GM21737 (cell line): Measurements from ENCODE around the gene ERICH3.

ENCODE experiments used
- ATAC-seq: cut with Tn5 transposase; IDR thresholded peaks from one replicate; pipeline ENCODE4 v1.9.1; 2021; ENCODE audit warnings: mild to moderate bottlenecking, moderate library complexity; ENCODE audit not compliant: unreplicated experiment

Gene ERICH3

GRCh38 chr1:74591949-74592348, 81.6 kb downstream of the ERICH3 start:
- no peak for ATAC-seq

DNA sequence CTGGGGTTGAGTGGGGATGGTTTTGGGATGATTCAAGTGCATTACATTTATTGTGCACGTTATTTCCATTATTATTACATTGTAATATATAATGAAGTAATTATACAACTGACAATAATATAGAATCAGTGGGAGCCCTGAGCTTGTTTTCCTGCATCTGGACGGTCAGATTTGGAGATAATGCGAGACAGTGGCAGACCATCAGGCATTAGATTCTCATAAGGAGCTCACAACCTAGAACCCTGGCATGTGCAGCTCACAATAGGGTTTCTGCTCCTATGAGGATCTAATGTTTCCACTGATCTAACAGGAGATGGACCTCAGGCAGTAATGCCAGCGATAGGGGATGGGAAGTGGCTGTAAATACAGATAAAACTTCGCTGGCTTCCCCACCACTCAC, 83.3 kb downstream of the ERICH3 start:
- ATAC-seq: no peak

DNA sequence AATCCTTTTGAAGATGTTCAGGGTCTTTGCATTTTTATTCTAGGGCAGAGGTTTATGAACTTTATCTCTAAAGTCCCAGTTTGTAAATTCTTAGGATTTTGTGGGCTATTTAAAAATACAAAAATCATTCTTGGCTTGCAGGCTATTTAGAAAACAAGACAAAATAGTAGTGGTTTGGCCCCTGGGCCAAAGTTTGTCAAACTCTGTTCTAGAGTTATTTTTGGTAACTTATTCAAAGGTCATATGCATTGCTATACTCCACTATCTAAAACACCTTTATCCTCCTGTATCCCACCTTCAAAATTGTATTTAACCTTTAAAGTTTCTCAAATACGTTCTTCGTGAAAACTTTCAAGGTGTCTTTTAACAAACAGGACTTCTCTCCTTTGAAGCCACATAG, 85.7 kb downstream of the ERICH3 start:
- no peak for ATAC-seq

- no peak for ATAC-seq
These were observed 87.2 kb downstream of the ERICH3 start for GRCh38 chr1:74586253-74586897.

GRCh38 chr1:74584185-74584584, 89.4 kb downstream of the ERICH3 start:
- ATAC-seq: no peak

DNA sequence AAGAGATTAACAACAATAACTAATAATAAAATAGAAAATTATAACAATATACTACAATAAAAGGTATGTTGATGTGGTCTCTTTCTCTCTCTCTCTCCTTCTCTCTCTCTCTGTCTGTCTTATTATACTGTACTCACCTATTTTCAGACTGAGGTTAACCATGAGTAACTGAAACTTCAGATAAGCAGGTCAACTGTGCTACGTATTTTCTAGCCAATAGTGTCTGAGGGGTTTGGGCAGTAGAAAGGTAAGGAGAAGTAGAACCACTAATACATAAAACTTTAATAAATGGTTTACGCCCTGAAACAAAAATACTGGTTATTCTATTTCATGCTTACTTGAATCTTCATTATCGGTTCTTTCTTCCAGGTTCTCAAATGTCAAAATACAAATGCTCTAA, 90.2 kb downstream of the ERICH3 start:
- ATAC-seq: no peak

GRCh38 chr1:74579425-74579824, 94.2 kb downstream of the ERICH3 start:
- ATAC-seq: peak; percentile 98

- ATAC-seq: no peak
These were observed 95.5 kb downstream of the ERICH3 start for GRCh38 chr1:74578101-74578500.

- no peak for ATAC-seq
These were observed 101.7 kb downstream of the ERICH3 start for GRCh38 chr1:74571891-74572290.

- no peak for ATAC-seq
These were observed 102.1 kb downstream of the ERICH3 start for GRCh38 chr1:74571493-74571800.

DNA sequence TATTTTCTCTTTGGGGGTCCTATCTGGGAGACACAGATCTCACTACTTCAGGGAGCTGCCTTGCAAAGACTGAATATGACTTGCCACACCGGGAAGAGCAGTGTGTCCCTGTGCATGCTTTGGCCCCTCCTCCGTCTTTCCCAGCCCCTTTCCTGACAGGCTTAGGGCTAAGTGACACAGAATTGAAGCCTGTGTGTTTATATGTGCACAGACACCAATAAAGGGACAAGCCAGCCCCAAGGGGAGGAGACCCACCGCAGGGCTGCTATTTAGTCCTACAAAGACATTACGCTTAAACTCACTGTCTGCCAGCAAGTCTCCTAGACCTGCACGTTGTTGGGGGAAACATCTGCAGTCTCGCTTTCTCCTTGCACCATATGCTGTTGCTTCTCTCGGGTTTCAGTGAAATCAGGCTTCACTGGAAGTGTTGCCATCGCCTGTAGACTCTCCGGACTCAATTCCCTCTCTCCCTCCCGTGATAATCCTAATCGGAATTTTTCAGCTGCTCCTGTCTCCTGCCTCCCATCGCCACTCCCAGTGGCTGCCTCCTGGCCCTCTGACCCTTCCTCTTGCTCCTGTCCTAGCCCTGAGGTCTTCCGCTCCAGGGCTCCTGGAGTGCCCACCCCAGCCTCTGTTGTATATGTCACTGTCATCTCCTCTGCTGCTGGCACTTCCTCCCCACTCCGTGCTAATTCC, 102.6 kb downstream of the ERICH3 start:
- no peak for ATAC-seq

DNA sequence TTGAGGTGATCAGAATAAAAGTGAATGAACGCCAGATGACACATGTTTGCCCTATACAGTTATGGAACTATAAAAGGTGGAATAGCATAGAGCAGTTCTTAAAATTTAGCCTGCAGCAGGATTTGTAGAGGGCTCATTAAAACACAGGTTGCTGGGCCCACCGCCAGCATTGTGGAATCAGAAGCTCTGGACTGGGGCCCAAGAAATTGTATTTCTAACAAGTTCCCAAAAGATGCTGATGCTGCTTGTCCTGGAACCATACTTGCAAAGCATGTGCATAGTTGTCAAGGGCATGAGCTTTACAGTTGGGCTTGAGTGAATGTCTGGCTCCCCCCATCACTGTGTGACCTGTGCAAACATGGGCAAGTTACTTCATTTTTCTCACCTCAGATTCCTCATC, 123.7 kb downstream of the ERICH3 start:
- ATAC-seq: no peak

- ATAC-seq: no peak
These were observed 124.4 kb downstream of the ERICH3 start for GRCh38 chr1:74548961-74549750.

- ATAC-seq: no peak
These were observed 127.8 kb downstream of the ERICH3 start for GRCh38 chr1:74545821-74546220.

DNA sequence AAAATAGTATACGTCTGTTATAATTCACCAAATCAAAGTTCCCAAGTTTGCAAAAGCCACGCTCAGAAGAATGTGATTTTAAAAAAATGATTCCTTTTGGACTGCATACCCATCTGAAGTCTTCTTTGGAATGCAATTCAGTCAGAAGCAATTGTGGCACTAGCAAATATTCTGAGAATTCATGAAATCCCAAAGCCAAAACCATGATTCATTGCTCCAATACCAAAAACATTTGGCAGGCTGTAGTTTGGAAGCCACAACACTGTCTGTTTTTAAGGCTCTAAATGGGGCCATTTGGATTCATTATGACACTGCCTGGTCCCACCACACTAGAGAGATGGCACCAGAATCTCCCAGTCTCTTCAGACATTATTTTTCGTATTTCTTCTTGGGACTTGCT, 139.4 kb downstream of the ERICH3 start:
- no peak for ATAC-seq

- no peak for ATAC-seq
These were observed 141.8 kb downstream of the ERICH3 start for GRCh38 chr1:74531796-74532195.

DNA sequence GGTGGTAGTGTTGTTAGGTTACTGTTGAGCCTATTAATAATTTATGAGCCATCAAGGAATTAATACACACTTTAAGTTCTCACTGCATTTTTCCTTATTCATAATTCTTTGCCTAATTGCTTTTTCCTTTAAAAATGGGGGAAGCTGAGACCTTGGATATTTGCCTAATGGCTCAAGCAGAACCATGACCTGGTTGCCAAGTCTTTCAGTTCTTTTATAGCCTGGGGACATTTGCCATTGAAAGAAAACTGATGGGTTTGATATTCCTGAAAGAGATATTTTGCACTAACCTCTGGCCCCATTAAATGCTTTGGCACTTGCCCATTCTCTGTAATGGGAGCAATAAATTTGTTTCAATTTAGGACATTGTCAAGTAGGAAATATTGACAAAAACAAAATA, 142.7 kb downstream of the ERICH3 start:
- no peak for ATAC-seq

DNA sequence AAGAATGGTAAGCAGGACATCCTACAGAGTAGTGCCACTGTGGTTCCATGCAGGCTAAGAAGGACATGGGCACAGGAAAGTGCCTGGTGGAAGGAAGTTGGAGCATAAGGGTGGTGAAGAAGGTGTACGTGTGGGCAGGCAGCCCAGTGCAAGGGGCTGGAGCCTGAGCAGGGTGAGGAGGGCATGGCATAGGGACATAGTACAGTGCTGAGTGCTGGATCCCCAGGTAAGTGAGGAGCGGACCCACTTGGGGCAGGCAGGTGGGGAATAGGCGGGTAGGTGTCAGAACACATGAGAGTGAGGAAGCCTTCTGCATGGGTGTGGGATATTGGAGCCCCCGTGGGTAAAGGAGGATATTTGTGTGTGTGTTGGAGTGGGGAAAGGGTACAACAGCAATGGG, 145.5 kb downstream of the ERICH3 start:
- no peak for ATAC-seq

- ATAC-seq: no peak
These were observed 146.9 kb downstream of the ERICH3 start for GRCh38 chr1:74526708-74527107.

DNA sequence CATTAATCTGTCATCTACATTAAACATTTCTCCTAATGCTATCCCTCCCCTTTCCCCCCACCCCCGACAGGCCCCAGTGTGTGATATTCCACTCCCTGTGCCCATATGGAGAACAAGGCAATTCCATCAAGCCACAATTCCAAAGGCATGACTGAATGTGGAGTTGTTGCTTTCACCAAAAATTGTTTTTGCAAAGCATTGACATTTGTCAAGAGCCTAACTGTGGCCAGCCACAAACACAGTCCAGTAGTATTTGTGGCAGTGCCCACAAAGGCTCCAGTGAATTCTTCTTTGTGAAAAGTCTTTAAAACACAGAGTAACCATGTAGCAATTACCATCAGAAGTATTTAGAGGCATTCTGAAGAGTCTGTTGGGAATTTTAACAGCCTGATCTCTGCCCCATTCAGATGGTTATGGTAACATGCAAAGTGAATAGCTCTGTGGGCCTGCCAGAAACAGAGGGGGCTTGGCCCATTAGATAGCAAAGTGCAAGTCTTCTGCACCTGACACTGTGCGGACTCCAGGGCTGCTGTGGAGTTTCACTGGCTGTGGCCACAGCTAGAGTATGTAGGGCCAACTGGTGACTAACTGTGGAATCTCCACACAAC, 149.6 kb downstream of the ERICH3 start:
- ATAC-seq: no peak

DNA sequence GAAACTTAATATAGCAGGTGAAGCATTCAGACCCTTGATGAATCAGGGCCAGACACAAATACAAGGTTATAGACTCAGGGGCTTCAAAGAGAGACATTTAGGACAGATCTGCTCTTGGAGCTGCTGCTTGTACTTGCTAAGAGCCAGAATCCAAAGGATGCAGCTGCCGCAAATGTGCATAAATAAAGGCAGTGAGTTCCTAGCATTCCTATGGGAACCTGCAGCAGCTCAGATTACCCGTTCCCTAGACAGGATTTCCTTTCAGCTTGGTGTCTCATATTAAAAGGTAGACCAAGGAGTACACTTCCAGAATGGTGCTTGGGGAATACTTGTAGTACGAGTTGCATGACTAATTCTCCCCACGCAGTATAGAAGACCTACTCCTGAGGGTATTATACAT, 151.4 kb downstream of the ERICH3 start:
- no peak for ATAC-seq
